T-helper 2 cell treated with Interferon-gamma antibody and Interleukin-4, amounts not matched to agents 5 μg/mL and 100 μg/mL, for 36 hours (primary cell): ENCODE results near the gene EIF5.
A peak's percentile ranks its signal among the peaks of the same experiment; 100 is the strongest.

ENCODE experiments used
- DNase-seq: peaks from one replicate; pipeline ENCODE4 v3.0.0; 2021; ENCODE audit warnings: low spot score
- H3K27ac Mint-ChIP-seq: one replicate; pipeline ENCODE4 v1.8.0; 2021; ENCODE audit warnings: mild to moderate bottlenecking, mixed read lengths
- H3K27me3 Mint-ChIP-seq: one replicate; pipeline ENCODE4 v1.8.0; 2021; ENCODE audit warnings: low read depth, mixed read lengths
- H3K36me3 Mint-ChIP-seq: one replicate; pipeline ENCODE4 v1.8.0; 2021; ENCODE audit warnings: low read depth, mixed read lengths
- H3K4me1 Mint-ChIP-seq: one replicate; pipeline ENCODE4 v1.8.0; 2021; ENCODE audit warnings: low read depth, mixed read lengths
- H3K4me3 Mint-ChIP-seq: one replicate; pipeline ENCODE4 v1.8.0; 2022; ENCODE audit warnings: mild to moderate bottlenecking, moderate library complexity, mixed read lengths
- H3K9me3 Mint-ChIP-seq: one replicate; pipeline ENCODE4 v1.8.0; 2021; ENCODE audit warnings: mixed read lengths

EIF5 gene

DNA sequence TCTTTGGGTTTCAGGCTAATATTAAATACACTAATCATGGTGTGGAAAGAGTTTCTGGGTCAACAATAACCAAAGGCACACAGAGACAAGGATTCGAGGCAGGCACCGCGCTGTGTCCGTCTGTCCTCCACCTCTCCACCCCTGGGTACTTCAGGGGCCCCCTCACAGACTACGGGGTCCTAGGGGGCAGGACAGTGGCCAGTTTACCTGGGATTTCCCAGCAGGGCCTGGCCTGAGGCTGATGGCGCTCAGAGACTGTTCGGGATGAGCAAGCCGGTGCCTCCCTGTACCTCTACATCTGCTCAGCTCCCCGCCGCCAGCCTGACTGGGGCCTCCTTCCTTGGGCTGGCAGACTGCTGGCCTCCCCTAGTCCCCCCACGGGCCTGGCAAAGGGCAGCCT is 18.1 kb upstream of the EIF5 start:
- Mint-ChIP-seq H3K4me1 (peaks cover 2% of the 10 kb centered on the region), H3K4me3 (no peak overlapping the region), H3K36me3 (no peaks in the 10 kb centered on the region), H3K9me3 (no peaks in the 10 kb centered on the region), H3K27me3 (peaks cover 11% of the 10 kb centered on the region), H3K27ac (no peak overlapping the region)
- DNase-seq = no peak

- no peak overlapping the region for H3K4me3 Mint-ChIP-seq
- no peak overlapping the region for H3K27ac Mint-ChIP-seq
- peaks cover 13% of the 10 kb centered on the region for H3K27me3 Mint-ChIP-seq
- no peaks in the 10 kb centered on the region for H3K36me3 Mint-ChIP-seq
- no peaks in the 10 kb centered on the region for H3K9me3 Mint-ChIP-seq
- no peak for DNase-seq
- H3K4me1 Mint-ChIP-seq = peaks cover 2% of the 10 kb centered on the region
Measured at GRCh38 chr14:103316721-103317121, 17.3 kb upstream of the EIF5 start.

GRCh38 chr14:103317251-103317650 is 16.8 kb upstream of the EIF5 start:
- Mint-ChIP-seq H3K36me3 (no peaks in the 10 kb centered on the region), H3K9me3 (no peaks in the 10 kb centered on the region), H3K27me3 (peaks cover 13% of the 10 kb centered on the region), H3K27ac (no peak overlapping the region), H3K4me3 (no peak overlapping the region), H3K4me1 (peaks cover 2% of the 10 kb centered on the region)
- DNase-seq = no peak

DNA sequence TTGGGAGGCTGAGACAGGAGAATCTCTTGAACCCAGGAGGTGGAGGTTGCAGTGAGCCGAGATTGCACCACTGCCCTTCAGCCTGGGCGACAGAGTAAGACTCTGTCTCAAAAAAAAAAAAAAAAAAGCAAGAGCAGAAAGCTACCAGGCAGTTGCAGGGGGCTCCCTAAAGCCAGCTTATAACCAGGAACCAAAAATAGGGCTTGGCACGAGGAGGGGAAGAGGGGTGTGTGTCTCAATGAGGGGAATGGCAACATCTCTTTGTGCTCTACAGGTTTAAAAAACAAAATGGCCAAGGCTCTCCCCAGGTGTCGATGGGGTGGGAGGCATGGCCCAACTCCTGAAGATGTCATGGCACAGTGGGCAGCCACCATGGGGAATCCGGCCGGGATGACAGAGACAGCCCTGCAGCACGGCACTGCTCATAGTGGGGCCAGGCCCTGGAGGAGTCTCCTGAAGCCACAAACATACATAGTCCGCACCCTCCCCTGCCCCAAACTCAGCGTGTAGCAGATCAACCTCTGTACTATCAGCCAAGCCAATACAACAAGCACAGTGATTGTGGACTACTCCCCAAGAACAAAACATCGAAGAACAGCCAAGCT is 16.0 kb upstream of the EIF5 start:
- no peaks in the 10 kb centered on the region for H3K36me3 Mint-ChIP-seq
- no peak overlapping the region for H3K4me3 Mint-ChIP-seq
- H3K9me3 Mint-ChIP-seq = no peaks in the 10 kb centered on the region
- peaks cover 2% of the 10 kb centered on the region for H3K4me1 Mint-ChIP-seq
- DNase-seq = no peak
- H3K27ac Mint-ChIP-seq = no peak overlapping the region
- H3K27me3 Mint-ChIP-seq = peaks cover 14% of the 10 kb centered on the region

DNA sequence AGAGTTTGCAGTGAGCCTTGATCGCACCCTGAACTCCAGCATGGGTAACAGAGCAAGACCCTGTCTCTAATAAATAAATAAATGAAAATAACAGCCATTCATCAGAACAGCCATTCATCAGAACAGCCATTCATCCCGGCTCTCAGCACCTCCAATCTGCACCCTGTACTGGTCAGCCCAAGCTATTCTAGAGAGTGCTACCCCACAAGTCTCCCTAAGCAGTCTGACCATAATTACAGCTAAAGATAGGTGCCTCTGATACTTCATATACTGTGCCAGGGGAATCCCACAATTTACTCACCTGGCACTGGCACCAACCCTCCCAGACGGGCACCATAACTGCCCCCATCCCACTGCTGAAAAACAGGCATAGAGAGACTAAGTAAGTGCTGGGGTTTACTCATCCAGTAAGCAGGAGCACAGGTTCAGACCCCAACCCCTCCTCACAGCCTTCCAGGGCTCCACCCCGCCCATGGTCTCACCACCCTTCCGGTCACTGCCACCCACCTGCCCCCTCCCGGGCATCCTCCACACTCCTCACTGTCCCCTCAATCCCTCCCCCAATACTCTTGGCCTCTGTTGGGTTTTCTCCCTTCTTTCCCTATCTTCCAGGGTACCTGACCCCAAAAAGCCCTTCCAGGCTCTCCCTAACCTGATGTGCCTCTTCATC is 15.2 kb upstream of the EIF5 start:
- Mint-ChIP-seq H3K4me1 (peaks cover 2% of the 10 kb centered on the region), H3K9me3 (no peaks in the 10 kb centered on the region), H3K27me3 (peaks cover 17% of the 10 kb centered on the region), H3K36me3 (no peaks in the 10 kb centered on the region), H3K4me3 (no peak overlapping the region), H3K27ac (no peak overlapping the region)
- no peak for DNase-seq

GRCh38 chr14:103319422-103319821 is 14.6 kb upstream of the EIF5 start:
- DNase-seq = no peak
- H3K9me3 Mint-ChIP-seq = no peaks in the 10 kb centered on the region
- H3K4me3 Mint-ChIP-seq = no peak overlapping the region
- H3K27ac Mint-ChIP-seq = no peak overlapping the region
- H3K27me3 Mint-ChIP-seq = peaks cover 17% of the 10 kb centered on the region
- no peaks in the 10 kb centered on the region for H3K36me3 Mint-ChIP-seq
- H3K4me1 Mint-ChIP-seq = peaks cover 2% of the 10 kb centered on the region

GRCh38 chr14:103326078-103326477 is 8.0 kb upstream of the EIF5 start:
- Mint-ChIP-seq H3K9me3 (no peaks in the 10 kb centered on the region), H3K4me3 (no peak overlapping the region), H3K27ac (no peak overlapping the region), H3K27me3 (peaks cover 9% of the 10 kb centered on the region), H3K4me1 (no peaks in the 10 kb centered on the region), H3K36me3 (no peaks in the 10 kb centered on the region)
- DNase-seq = no peak

- peaks cover 10% of the 10 kb centered on the region for H3K4me1 Mint-ChIP-seq
- no peaks in the 10 kb centered on the region for H3K9me3 Mint-ChIP-seq
- H3K36me3 Mint-ChIP-seq = peaks cover 1% of the 10 kb centered on the region
- no peak overlapping the region for H3K27ac Mint-ChIP-seq
- no peak overlapping the region for H3K4me3 Mint-ChIP-seq
- peaks cover 5% of the 10 kb centered on the region for H3K27me3 Mint-ChIP-seq
- no peak for DNase-seq
Measured at GRCh38 chr14:103328941-103329340, 5.1 kb upstream of the EIF5 start.

DNA sequence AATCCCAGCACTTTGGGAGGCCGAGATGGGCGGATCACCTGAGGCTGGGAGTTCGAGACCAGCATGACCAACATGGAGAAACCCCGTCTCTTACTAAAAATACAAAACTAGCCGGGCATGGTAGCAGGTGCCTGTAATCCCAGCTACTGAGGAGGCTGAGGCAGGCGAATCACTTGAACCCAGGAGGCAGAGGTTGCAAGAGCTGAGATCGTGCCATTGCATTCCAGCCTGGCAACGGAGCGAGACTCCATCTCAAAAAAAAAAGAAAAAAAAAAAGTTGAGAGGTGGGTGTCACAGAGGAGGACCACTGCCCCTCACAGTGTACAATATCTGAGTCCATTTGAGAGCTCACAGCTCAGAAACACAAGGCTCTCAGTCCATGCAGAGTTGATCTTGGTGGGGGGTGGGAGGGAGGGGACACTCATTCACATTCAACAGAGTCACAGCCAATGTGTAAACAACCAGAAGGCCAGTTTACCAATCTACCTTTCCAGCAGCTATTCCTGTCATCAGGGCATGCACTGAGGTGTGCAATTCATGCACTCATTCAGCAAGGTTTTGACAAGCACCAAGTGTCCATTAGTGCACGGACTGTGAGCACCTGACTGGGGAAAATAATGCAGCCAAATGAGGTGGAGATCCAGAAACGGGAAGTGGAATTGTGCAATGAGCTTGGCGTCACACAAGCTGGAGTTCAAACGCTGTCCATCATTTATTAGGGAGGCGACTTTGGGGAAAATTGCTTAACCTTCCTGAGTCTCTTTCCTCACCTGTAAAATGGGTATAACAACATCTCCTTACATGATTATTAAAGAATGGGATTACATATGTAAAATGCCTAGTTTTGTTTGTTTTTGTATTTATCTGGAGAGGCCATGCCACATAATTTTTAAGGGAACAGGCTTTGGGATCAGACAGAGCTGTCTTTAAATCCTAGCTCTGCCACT is 4.4 kb upstream of the EIF5 start:
- Mint-ChIP-seq H3K27ac (no peak overlapping the region), H3K36me3 (peaks cover 3% of the 10 kb centered on the region), H3K4me3 (no peak overlapping the region), H3K27me3 (peaks cover 5% of the 10 kb centered on the region), H3K4me1 (peaks cover 10% of the 10 kb centered on the region), H3K9me3 (no peaks in the 10 kb centered on the region)
- no peak for DNase-seq

DNA sequence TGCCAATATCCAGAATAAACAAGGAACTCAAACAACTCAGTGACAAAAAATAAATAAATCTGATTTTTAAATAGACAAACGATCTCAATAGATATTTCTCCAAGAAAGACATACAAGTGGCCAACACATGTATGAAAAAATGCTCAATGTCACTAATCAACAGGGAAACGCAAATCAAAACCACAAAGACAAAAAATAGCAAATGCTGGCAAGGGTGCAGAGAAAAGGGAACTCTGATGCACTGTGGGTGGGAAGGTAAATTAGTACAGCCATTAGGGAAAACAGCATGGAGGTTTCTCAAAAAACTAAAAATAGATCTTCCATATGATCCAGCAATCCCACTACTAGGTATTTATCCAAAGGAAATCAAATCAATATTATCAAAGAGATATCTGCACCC is 3.5 kb upstream of the EIF5 start:
- Mint-ChIP-seq H3K27ac (no peak overlapping the region), H3K9me3 (no peaks in the 10 kb centered on the region), H3K4me1 (peaks cover 14% of the 10 kb centered on the region), H3K27me3 (peaks cover 5% of the 10 kb centered on the region), H3K4me3 (no peak overlapping the region), H3K36me3 (peaks cover 9% of the 10 kb centered on the region)
- no peak for DNase-seq

- Mint-ChIP-seq H3K4me1 (peaks cover 21% of the 10 kb centered on the region), H3K36me3 (peaks cover 27% of the 10 kb centered on the region), H3K9me3 (no peaks in the 10 kb centered on the region), H3K27me3 (peaks cover 5% of the 10 kb centered on the region), H3K4me3 (peak overlapping the region; percentile 49), H3K27ac (peak overlapping the region; percentile 8)
- no peak for DNase-seq
Measured at GRCh38 chr14:103332143-103332919, 1.7 kb upstream of the EIF5 start.

GRCh38 chr14:103334644-103335622 is 896 bp downstream of the EIF5 start:
- Mint-ChIP-seq H3K4me1 (peaks cover 30% of the 10 kb centered on the region), H3K4me3 (peak overlapping the region; percentile 88), H3K9me3 (no peaks in the 10 kb centered on the region), H3K36me3 (peaks cover 52% of the 10 kb centered on the region), H3K27me3 (peaks cover 5% of the 10 kb centered on the region), H3K27ac (peak overlapping the region; percentile 85)
- peak; percentile 87 for DNase-seq

GRCh38 chr14:103336191-103336590 is 2.2 kb downstream of the EIF5 start:
- H3K27ac Mint-ChIP-seq = peak overlapping the region; percentile 41
- H3K9me3 Mint-ChIP-seq = no peaks in the 10 kb centered on the region
- no peaks in the 10 kb centered on the region for H3K27me3 Mint-ChIP-seq
- DNase-seq = no peak
- H3K4me1 Mint-ChIP-seq = peaks cover 33% of the 10 kb centered on the region
- H3K36me3 Mint-ChIP-seq = peaks cover 63% of the 10 kb centered on the region
- peak overlapping the region; percentile 88 for H3K4me3 Mint-ChIP-seq
